Upper lobe of left lung (tissue), 6 donors: ENCODE measurements around the gene DNAJC16. TPM values are rescaled to one million over a fixed set of nuclear protein-coding genes. Genes with fewer than 3 reads are reported as not detected.

ENCODE experiments used
- ATAC-seq, 2 donors: fragments of 200-7000 bp; cut with Tn5 transposase; one replicate each; pipeline ENCODE4 v1.9.1; 2022; ENCODE audit warnings: mild to moderate bottlenecking in 2 of 2, moderate library complexity in 2 of 2; ENCODE audit not compliant: low FRiP score in 2 of 2
- DNase-seq, 2 donors: peaks; one replicate each; pipeline ENCODE4 v3.0.0-alpha.2; 2019 to 2020
- H3K27ac ChIP-seq, 4 donors: fragments of 200-600 bp; sonication (generic); one replicate each; pipeline ENCODE4 v1.5.1; 2016 to 2019
- H3K27me3 ChIP-seq, 4 donors: fragments of 200-600 bp; sonication (generic); one replicate each; pipeline ENCODE4 v1.5.1; 2017 to 2019
- H3K36me3 ChIP-seq, 4 donors: fragments of 200-600 bp; sonication (generic); one replicate each; pipeline ENCODE4 v1.5.1; 2016 to 2019
- H3K4me1 ChIP-seq, 4 donors: fragments of 200-600 bp; sonication (generic); one replicate each; pipeline ENCODE4 v1.5.1; 2018 to 2019
- H3K4me3 ChIP-seq, 4 donors: fragments of 200-600 bp; sonication (generic); one replicate each; pipeline ENCODE4 v1.5.1; 2017 to 2019; ENCODE audit warnings: mild to moderate bottlenecking in 2 of 4, moderate library complexity in 1 of 4
- H3K9me3 ChIP-seq, 4 donors: fragments of 200-600 bp; sonication (generic); one replicate each; pipeline ENCODE4 v1.5.1; 2018 to 2019
- CTCF ChIP-seq, 6 experiments: fragments of 450-650 bp in 4 of 6; fragments of 200-600 bp in 2 of 6; sonication (generic) in 2 of 6; IDR thresholded peaks; one replicate each; pipeline ENCODE4 v1.5.1; 2016 to 2019; ENCODE audit warnings: antibody characterized with exemption in 6 of 6
- EP300 ChIP-seq, 4 donors: sonication (generic); formaldehyde crosslinking; IDR thresholded peaks; one replicate each; pipeline ENCODE4 v1.5.1; 2017; ENCODE audit warnings: antibody characterized with exemption in 4 of 4, control low read depth in 2 of 4
- POLR2A ChIP-seq, 4 donors: fragments of 450-650 bp; IDR thresholded peaks; one replicate each; pipeline ENCODE4 v1.5.1; 2016 to 2017; ENCODE audit warnings: antibody characterized with exemption in 4 of 4, mild to moderate bottlenecking in 2 of 4
- POLR2AphosphoS5 ChIP-seq, 2 donors: sonication (generic); formaldehyde crosslinking; IDR thresholded peaks; one replicate each; pipeline ENCODE4 v1.5.1; 2017; ENCODE audit warnings: antibody characterized with exemption in 2 of 2
- WGBS, 2 donors: methylation state at CpG; one replicate each; pipeline ENCODE4 v1.1.5; 2017 to 2018; 5-methylcytosine and 5-hydroxymethylcytosine counted together
- total RNA-seq, 6 donors: library from RNA; depleted of rRNA in 4 of 6; stranded (reverse); fragments of >200 nt in 4 of 6; gene quantifications; one replicate each; pipeline versions ENCODE4 v1.1.0 to v1.2.1, GENCODE V29; 2016 to 2021
- donor health status: DM: no; HTN: no; CAD: no; lungs with moderate emphysema.
- donor health status: DM: no; HTN: yes; CAD: no; lungs with severe emphysema.

DNAJC16 gene
- total RNA-seq, 6 donors from 2014 or later: 12.7 to 23.0 (median 17.1) TPM

DNA sequence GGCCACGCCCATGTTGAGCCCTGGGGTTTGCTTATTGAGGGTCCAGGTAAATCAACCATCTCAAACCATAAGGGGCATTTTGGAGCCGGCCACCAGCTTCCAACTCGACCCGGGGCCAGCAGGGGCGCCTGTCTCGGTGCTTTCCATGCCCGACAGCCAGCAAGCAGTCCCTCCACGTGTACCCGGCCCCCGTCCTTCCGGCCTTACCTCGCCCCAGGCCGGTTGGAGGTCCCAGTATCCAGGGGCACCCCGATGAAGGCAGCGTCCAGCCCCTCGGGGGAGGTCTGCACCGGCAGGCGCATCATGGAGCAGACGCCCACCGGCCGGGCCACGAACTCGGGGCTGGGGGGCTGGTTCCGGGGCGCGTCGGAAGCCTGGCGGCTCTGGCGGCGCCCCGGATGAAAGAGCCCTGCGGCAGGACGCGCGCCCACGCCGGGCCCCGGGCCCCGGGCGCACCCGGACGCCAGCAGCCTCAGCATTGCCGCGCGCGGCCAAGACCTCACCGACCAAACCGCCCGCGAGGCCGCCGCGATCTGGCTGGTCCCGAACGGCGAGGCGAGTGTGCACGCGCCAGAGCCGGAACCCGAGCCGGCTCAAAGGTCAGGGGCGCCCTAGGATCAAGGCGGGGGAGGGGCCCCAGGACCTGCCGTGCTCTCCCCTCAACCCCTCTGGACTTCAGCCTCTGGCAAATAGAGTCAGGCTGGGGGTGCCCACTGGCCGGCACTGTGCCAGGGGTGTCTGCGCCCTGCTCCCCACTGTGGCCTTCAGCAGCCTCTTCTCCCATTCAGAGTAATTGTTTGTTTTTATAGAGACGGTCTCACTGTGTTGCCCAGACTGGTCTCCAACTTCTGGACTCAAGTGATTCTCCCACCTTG lies 58.1 kb downstream of the DNAJC16 start, which contains the start of gene AGMAT:
Gene AGMAT, minus strand, starts transcription at position 563 of the 875 bp plus-strand sequence. Its CDS starts 84 bp downstream, at position 479.
- DNase-seq: peak in 1 of 2 donors; percentile 90
- H3K36me3 ChIP-seq: no peaks in the 10 kb centered on the region
- H3K27me3 ChIP-seq: no peaks in the 10 kb centered on the region
- no peaks in the 10 kb centered on the region for H3K9me3 ChIP-seq
- H3K27ac ChIP-seq: peak within 1 kb of the TSS in 1 of 4 donors; percentile 28
- peak within 1 kb of the TSS; percentile 1 to 52 (median 44) for H3K4me3 ChIP-seq
- peaks cover 7 to 16% (median 12%) of the 10 kb centered on the region in 4 donors for H3K4me1 ChIP-seq
- no peak for TF ChIP-seq EP300 (IDR thresholded peaks at IDR 0.05)
- peak in 2 of 6 experiments; percentile 14 to 37 for TF ChIP-seq CTCF (IDR thresholded peaks at IDR 0.05)
- peak; percentile 19 to 83 for ATAC-seq
- WGBS, 2 donors: 2 to 7% methylated on average over 14 to 19 of the region's 68 CpGs

- no peaks in the 10 kb centered on the region for H3K4me1 ChIP-seq
- TF ChIP-seq POLR2A (IDR thresholded peaks at IDR 0.05) (no peak), CTCF (IDR thresholded peaks at IDR 0.05) (no peak), POLR2AphosphoS5 (IDR thresholded peaks at IDR 0.05) (no peak), EP300 (IDR thresholded peaks at IDR 0.05) (no peak)
- no peaks in the 10 kb centered on the region for H3K27me3 ChIP-seq
- no peak for ATAC-seq
- H3K27ac ChIP-seq: no peak overlapping the region
- H3K36me3 ChIP-seq: no peaks in the 10 kb centered on the region
- 73 to 78% methylated on average over 5 of the region's 5 CpGs for WGBS, 2 donors
- no peaks in the 10 kb centered on the region for H3K9me3 ChIP-seq
- no peak overlapping the region for H3K4me3 ChIP-seq
- no peak for DNase-seq
These were observed 65.6 kb downstream of the DNAJC16 start for GRCh38 chr1:15592285-15592684.

DNA sequence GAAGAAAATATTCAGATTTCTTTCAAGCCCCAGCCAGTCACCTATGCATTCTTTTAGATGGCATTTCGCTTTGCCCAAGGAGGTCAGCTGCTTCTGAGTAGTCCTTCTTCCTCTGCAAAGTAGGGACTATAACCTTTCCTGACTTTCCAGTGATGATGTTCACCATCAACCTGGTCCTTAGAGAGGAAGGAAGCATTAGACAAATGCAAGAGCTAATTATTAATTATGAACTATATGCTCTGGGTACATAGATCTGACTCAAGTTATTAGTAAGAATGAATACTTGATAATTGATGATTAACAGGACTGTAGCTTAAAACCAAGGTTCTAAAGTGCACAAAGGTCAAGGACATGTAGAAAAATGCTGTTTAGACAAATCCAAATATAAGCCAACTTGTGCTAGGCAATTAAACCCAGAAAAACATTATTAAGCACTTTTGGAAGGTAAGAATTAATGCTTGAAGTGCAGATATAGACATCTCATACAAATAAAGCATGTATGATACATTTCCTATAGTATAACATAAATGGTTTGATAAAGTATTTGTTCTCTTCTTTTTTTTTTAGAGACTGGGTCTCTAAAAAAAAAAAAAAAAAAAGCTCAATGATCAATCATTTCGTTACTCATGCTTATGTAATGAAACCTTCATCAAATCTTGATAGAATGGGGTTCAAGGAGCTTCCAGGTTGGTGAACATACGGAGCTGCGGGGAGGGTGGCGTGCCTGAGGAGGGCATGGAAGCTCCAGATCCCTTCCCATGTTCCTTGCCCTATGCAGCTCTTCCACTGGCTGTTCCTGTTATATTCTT lies 69.4 kb downstream of the DNAJC16 start:
- TF ChIP-seq POLR2AphosphoS5 (IDR thresholded peaks at IDR 0.05) (no peak), POLR2A (IDR thresholded peaks at IDR 0.05) (no peak), CTCF (IDR thresholded peaks at IDR 0.05) (no peak), EP300 (IDR thresholded peaks at IDR 0.05) (no peak)
- no peaks in the 10 kb centered on the region for H3K9me3 ChIP-seq
- ATAC-seq (no peak), DNase-seq (no peak)
- H3K27me3 ChIP-seq: no peaks in the 10 kb centered on the region
- H3K27ac ChIP-seq: no peak overlapping the region
- no peaks in the 10 kb centered on the region for H3K36me3 ChIP-seq
- WGBS, 2 donors: 84 to 90% methylated on average over 5 of the region's 5 CpGs
- H3K4me1 ChIP-seq: no peaks in the 10 kb centered on the region
- no peak overlapping the region for H3K4me3 ChIP-seq

- no peak for TF ChIP-seq POLR2A (IDR thresholded peaks at IDR 0.05)
- TF ChIP-seq POLR2AphosphoS5 (IDR thresholded peaks at IDR 0.05): no peak
- no peak for TF ChIP-seq EP300 (IDR thresholded peaks at IDR 0.05)
- TF ChIP-seq CTCF (IDR thresholded peaks at IDR 0.05): no peak
- no peak for ATAC-seq
- Histone ChIP-seq H3K4me3 (no peak overlapping the region), H3K36me3 (no peaks in the 10 kb centered on the region), H3K4me1 (peaks cover 0 to 10% (median 8%) of the 10 kb centered on the region in 4 donors), H3K27ac (no peak overlapping the region), H3K9me3 (no peaks in the 10 kb centered on the region), H3K27me3 (no peaks in the 10 kb centered on the region)
- DNase-seq: no peak
- WGBS, 2 donors: 49 to 71% methylated on average over 2 of the region's 2 CpGs
These were observed 71.8 kb downstream of the DNAJC16 start for GRCh38 chr1:15598436-15598835.
